GM19193 (cell line): ENCODE measurements around the gene CCER1.

Source experiments
- POLR2A ChIP-seq: IDR thresholded peaks from 4 replicates; pipeline ENCODE4 v1.6.1; 2011; ENCODE audit not compliant: insufficient read depth, insufficient read length; ENCODE audit errors: extremely low read depth

The CCER1 gene

GRCh38 chr12:90916516-90916915, 38.5 kb downstream of the CCER1 start:
- no peak for TF ChIP-seq POLR2A

- TF ChIP-seq POLR2A: no peak
Measured at GRCh38 chr12:90915353-90915752, 39.6 kb downstream of the CCER1 start.

- TF ChIP-seq POLR2A: no peak
Measured at GRCh38 chr12:90910958-90911357, 44.0 kb downstream of the CCER1 start.

- TF ChIP-seq POLR2A: no peak
Measured at GRCh38 chr12:90909069-90909770, 45.8 kb downstream of the CCER1 start.

GRCh38 chr12:90908465-90908864, 46.5 kb downstream of the CCER1 start:
- no peak for TF ChIP-seq POLR2A

- TF ChIP-seq POLR2A: no peak
Measured at GRCh38 chr12:90905691-90906370, 49.1 kb downstream of the CCER1 start.

GRCh38 chr12:90902596-90902995, 52.4 kb downstream of the CCER1 start:
- TF ChIP-seq POLR2A: no peak
